HCT116 (cell line): Measurements from ENCODE around the gene CEACAM1. TPM values are rescaled to one million over a fixed set of nuclear protein-coding genes. Genes with fewer than 3 reads are reported as not detected.

Experiments used
- ATAC-seq: fragments of 200-7000 bp; cut with Tn5 transposase; 2 replicates; pipeline ENCODE4 v1.9.1; 2020; ENCODE audit warnings: mild to moderate bottlenecking, moderate library complexity
- Bru-seq: library from RNA; stranded (reverse); fragments of 400-500 nt; gene quantifications from one replicate; lab custom pipeline; 2021; lab: Mats Ljungman, UMichigan
- BruChase-seq, 2 experiments: library from RNA; stranded (reverse); fragments of 400-500 nt; gene quantifications; one replicate each; lab custom pipeline; 2021; lab: Mats Ljungman, UMichigan
- BruUV-seq: library from RNA; stranded (reverse); fragments of 400-500 nt; replicated peaks from 2 replicates; lab custom pipeline; 2021; lab: Mats Ljungman, UMichigan
- CTCF ChIA-PET: fragments of 300-600 bp; sonication (Branson Sonifier 250); formaldehyde crosslinking; loops from one replicate; lab custom pipeline; 2021; ENCODE audit warnings: antibody characterized with exemption; lab: Charles Lee
- POLR2A ChIA-PET: fragments of 300-600, 350-600 bp; sonication (Branson Sonifier 250); formaldehyde crosslinking; loops from one replicate; lab custom pipeline; 2021; ENCODE audit warnings: antibody characterized with exemption; lab: Charles Lee
- RAD21 ChIA-PET, 2 experiments: fragments of 300-600 bp; sonication (Branson Sonifier 250); formaldehyde crosslinking; loops; one replicate each; lab custom pipeline; 2023; ENCODE audit warnings: low total read pairs in 2 of 2; ENCODE audit not compliant: uncharacterized antibody in 2 of 2, unreplicated experiment in 2 of 2, low non-redundant PET in 1 of 2; lab: Charles Lee
- DNase-seq: peaks from one replicate; pipeline ENCODE4 v3.0.0-alpha.2; 2010; ENCODE audit warnings: low read depth, low spot score
- H2AFZ ChIP-seq: fragments of 200-600 bp; shearing (Covaris generic), sonication (generic); 2 replicates; pipeline ENCODE4 v1.6.1; 2017; ENCODE audit warnings: low read depth, mixed run types, mixed read lengths, antibody characterized with exemption, low read length; ENCODE audit not compliant: poor library complexity, severe bottlenecking
- H3K27ac ChIP-seq: 2 replicates; pipeline ENCODE4 v1.5.1; 2012; ENCODE audit warnings: low read depth, low read length
- H3K27me3 ChIP-seq: fragments of 200-600 bp; sonication (generic); 2 replicates; pipeline ENCODE4 v1.6.1; 2016; ENCODE audit warnings: mixed run types, low read length, mixed read lengths; ENCODE audit not compliant: insufficient read depth
- H3K36me3 ChIP-seq, 2 experiments: fragments of 200-500 bp in 1 of 2; fragments of 200-600 bp in 1 of 2; sonication (Bioruptor generic) in 1 of 2; sonication (generic) in 1 of 2; 2 replicates each; pipeline versions ENCODE4 v1.5.1 to v1.6.1; 2014 to 2016; ENCODE audit warnings: low read length in 2 of 2, inconsistent platforms in 1 of 2, mixed read lengths in 1 of 2, mixed run types in 1 of 2; ENCODE audit not compliant: insufficient read depth in 2 of 2, control insufficient read depth in 1 of 2
- H3K4me1 ChIP-seq, 2 experiments: fragments of 200-600 bp in 1 of 2; sonication (generic) in 1 of 2; 2 replicates each; pipeline versions ENCODE4 v1.5.1 to v1.6.1; 2012 to 2017; ENCODE audit warnings: low read length in 2 of 2, inconsistent platforms in 1 of 2, mild to moderate bottlenecking in 1 of 2, mixed read lengths in 1 of 2, mixed run types in 1 of 2, moderate library complexity in 1 of 2; ENCODE audit not compliant: insufficient read depth in 2 of 2, control insufficient read depth in 1 of 2
- H3K4me2 ChIP-seq: fragments of 200-600 bp; sonication (generic); 2 replicates; pipeline ENCODE4 v1.6.1; 2017; ENCODE audit warnings: mixed run types, low read length, mixed read lengths
- H3K4me3 ChIP-seq, 2 experiments: fragments of 200-600 bp in 1 of 2; sonication (generic) in 1 of 2; replicated peaks in 1 of 2; 2 replicates each; pipeline ENCODE4 v1.5.1; 2011 to 2016; ENCODE audit warnings: low read length in 2 of 2, control low read depth in 1 of 2, low read depth in 1 of 2, mild to moderate bottlenecking in 1 of 2, mixed read lengths in 1 of 2, mixed run types in 1 of 2
- H3K79me2 ChIP-seq: fragments of 200-600 bp; sonication (generic); 2 replicates; pipeline ENCODE4 v1.6.1; 2017; ENCODE audit warnings: mild to moderate bottlenecking, mixed run types, low read length, moderate library complexity, mixed read lengths; ENCODE audit not compliant: insufficient read depth
- H3K9ac ChIP-seq: fragments of 200-600 bp; sonication (generic); 2 replicates; pipeline ENCODE4 v1.6.1; 2016; ENCODE audit warnings: low read length, mixed read lengths
- H3K9me2 ChIP-seq: fragments of 200-600 bp; sonication (generic), shearing (Covaris generic); 2 replicates; pipeline ENCODE4 v1.6.1; 2017; ENCODE audit warnings: mixed run types, mild to moderate bottlenecking, moderate library complexity; ENCODE audit not compliant: insufficient read depth
- H3K9me3 ChIP-seq, 2 experiments: fragments of 200-500 bp in 1 of 2; fragments of 200-600 bp in 1 of 2; sonication (Bioruptor generic) in 1 of 2; sonication (generic) in 1 of 2; 2 replicates each; pipeline ENCODE4 v1.6.1; 2014 to 2017; ENCODE audit warnings: low read length in 2 of 2, mixed read lengths in 2 of 2, inconsistent platforms in 1 of 2, low read depth in 1 of 2, mild to moderate bottlenecking in 1 of 2, mixed run types in 1 of 2, moderate library complexity in 1 of 2; ENCODE audit not compliant: control insufficient read depth in 1 of 2, insufficient read depth in 1 of 2
- H4K20me1 ChIP-seq: fragments of 200-600 bp; sonication (generic), shearing (Covaris generic); 2 replicates; pipeline ENCODE4 v1.6.1; 2017; ENCODE audit warnings: mixed run types, mild to moderate bottlenecking, moderate library complexity; ENCODE audit not compliant: insufficient read depth
- CEBPB ChIP-seq: IDR thresholded peaks from 2 replicates; pipeline ENCODE4 v1.6.1; 2012; ENCODE audit warnings: low read depth
- ELF1 ChIP-seq: IDR thresholded peaks from 2 replicates; pipeline ENCODE4 v1.6.1; 2012; ENCODE audit warnings: low read depth, borderline replicate concordance
- EZH2 ChIP-seq: fragments of 200-600 bp; sonication (generic); IDR thresholded peaks from 2 replicates; pipeline ENCODE4 v1.6.1; 2017; ENCODE audit warnings: antibody characterized with exemption, mixed run types
- EZH2phosphoT487 ChIP-seq: fragments of 200-600 bp; IDR thresholded peaks from 2 replicates; pipeline ENCODE4 v1.6.1; 2018; ENCODE audit warnings: antibody characterized with exemption, borderline replicate concordance
- SIN3A ChIP-seq: IDR thresholded peaks from 2 replicates; pipeline ENCODE4 v1.6.1; 2012; ENCODE audit warnings: low read depth
- YY1 ChIP-seq: IDR thresholded peaks from 2 replicates; pipeline ENCODE4 v1.6.1; 2011; ENCODE audit warnings: low read length, low read depth, moderate library complexity, mild to moderate bottlenecking; ENCODE audit not compliant: insufficient replicate concordance; ENCODE audit errors: extremely low read depth
- ZNF274 ChIP-seq: fragments of 200-500 bp; sonication (Bioruptor generic); IDR thresholded peaks from 2 replicates; pipeline ENCODE4 v1.6.1; 2014; ENCODE audit warnings: mild to moderate bottlenecking, low read depth, low read length, inconsistent platforms
- intact Hi-C: fragments of 100-400 bp; cut with micrococcal nuclease; formaldehyde crosslinking; loops from 2 replicates; pipeline ENCODE4 v1.10.0; 2022
- long read RNA-seq: library from polyadenylated mRNA; unstranded; transcript quantifications from one replicate; pipeline ENCODE4 v2.0.0, GENCODE V29; 2021; ENCODE audit not compliant: unreplicated experiment
- polyA plus RNA-seq: library from polyadenylated mRNA; unstranded; fragments of >200 nt; gene quantifications from 2 replicates; pipeline ENCODE4 v1.2.1, GENCODE V29; 2012; ENCODE audit warnings: missing spikeins
- total RNA-seq: library from RNA; stranded (reverse); gene quantifications from one replicate; pipeline ENCODE4 v1.2.1, GENCODE V29; 2021; ENCODE audit not compliant: unreplicated experiment
- TF ChIP-seq, protein P1 (sequence below), 3 experiments: fragments of 200-600 bp in 1 of 3; sonication (generic) in 1 of 3; IDR thresholded peaks in 2 of 3; conservative IDR thresholded peaks in 1 of 3; 2 replicates each; pipeline ENCODE4 v1.5.1; 2012 to 2017; ENCODE audit warnings: low read depth in 2 of 3, low read length in 2 of 3, antibody characterized with exemption in 1 of 3, borderline replicate concordance in 1 of 3, control low read depth in 1 of 3, mild to moderate bottlenecking in 1 of 3, mixed read lengths in 1 of 3, mixed run types in 1 of 3, moderate library complexity in 1 of 3; ENCODE audit not compliant: insufficient read depth in 1 of 3

The CEACAM1 gene
- total RNA-seq, result 1.2 TPM
- polyA plus RNA-seq, result 0.74 and 0.82 TPM in 2 replicates
- Bru-seq, nascent RNA, result percentile 17 among the genes with signal in this experiment
- percentile 25 among the genes with signal in this experiment for BruChase-seq, experiment 1, labeled RNA remaining after a 6-hour chase
- percentile 22 among the genes with signal in this experiment for BruChase-seq, experiment 2, labeled RNA remaining after a 2-hour chase
- long read RNA-seq, result 0 reads

DNA sequence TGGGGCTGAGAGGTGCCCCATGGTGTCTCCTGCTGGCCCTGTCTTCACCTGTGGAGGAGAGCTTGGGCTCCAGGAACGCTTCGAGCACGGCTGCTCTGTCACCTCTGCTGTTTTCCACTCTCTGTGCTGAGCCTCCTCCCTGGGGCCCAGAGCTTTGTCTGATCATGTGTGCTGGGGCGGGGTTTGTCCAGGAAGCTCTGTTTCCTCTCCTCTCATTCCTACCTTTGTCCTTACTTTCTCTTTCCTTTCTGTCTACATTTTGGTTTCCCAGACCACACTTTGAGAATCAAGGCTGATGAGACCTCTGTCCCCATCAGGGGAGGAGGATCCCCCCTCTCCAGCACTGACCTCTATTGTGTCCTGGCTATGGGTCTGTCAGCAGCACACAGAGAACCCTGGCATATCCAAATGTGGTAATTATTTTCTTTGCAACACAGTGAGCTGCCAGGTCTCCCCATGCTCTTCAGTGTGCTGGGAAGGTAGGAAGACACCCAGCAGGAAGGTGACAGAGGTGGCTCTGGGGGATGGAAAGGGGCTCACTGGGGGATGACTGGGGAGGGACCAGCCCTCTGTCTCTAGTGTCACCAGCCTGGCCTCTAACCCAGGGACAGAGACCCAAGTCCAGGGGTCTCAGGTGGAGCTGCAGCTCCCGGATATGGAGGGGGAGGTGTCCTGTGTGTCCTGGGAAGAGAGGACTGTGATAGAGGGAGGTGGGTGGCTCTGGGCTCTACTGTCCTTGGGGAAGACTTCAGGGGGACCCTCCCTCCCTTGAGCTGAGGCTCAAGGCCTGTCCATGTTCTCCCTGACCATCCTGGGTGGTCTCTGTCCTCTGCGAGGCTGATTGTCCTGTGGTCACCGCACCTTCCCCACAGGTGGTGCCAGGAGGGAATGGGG lies at the start of gene CEACAM1:
Gene CEACAM1 (minus strand): TSS at position 128 of the 894 bp plus-strand sequence. CDS start 107 bp downstream, at position 21.
- TF ChIP-seq YY1 (no peak), EZH2 (no peak), EZH2phosphoT487 (no peak), ELF1 (no peak), SIN3A (no peak), CEBPB (no peak), ZNF274 (no peak)
- TF ChIP-seq, protein P1, sequence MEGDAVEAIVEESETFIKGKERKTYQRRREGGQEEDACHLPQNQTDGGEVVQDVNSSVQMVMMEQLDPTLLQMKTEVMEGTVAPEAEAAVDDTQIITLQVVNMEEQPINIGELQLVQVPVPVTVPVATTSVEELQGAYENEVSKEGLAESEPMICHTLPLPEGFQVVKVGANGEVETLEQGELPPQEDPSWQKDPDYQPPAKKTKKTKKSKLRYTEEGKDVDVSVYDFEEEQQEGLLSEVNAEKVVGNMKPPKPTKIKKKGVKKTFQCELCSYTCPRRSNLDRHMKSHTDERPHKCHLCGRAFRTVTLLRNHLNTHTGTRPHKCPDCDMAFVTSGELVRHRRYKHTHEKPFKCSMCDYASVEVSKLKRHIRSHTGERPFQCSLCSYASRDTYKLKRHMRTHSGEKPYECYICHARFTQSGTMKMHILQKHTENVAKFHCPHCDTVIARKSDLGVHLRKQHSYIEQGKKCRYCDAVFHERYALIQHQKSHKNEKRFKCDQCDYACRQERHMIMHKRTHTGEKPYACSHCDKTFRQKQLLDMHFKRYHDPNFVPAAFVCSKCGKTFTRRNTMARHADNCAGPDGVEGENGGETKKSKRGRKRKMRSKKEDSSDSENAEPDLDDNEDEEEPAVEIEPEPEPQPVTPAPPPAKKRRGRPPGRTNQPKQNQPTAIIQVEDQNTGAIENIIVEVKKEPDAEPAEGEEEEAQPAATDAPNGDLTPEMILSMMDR (IDR thresholded peaks at IDR 0.05 in 2 of 3, conservative IDR thresholded peaks at IDR 0.05 in 1 of 3; ENCODE audit: borderline replicate concordance in 1 of 3, insufficient read depth in 1 of 3, low read depth in 2 of 3, low read length in 2 of 3), result no peak
- no TSS peak for BruUV-seq
- Histone ChIP-seq H3K27me3 (no peaks in the 10 kb centered on the region), H3K4me2 (peak within 1 kb of the TSS; percentile 10; the same call in 1 of the 2 replicates), H3K79me2 (no peaks in the 10 kb centered on the region), H3K9ac (no peak within 1 kb of the TSS), H3K9me3 (no peaks in the 10 kb centered on the region), H4K20me1 (no peaks in the 10 kb centered on the region), H3K36me3 (no peaks in the 10 kb centered on the region), H3K27ac (no peak within 1 kb of the TSS; the same call in 1 of the 2 replicates), H3K9me2 (no peaks in the 10 kb centered on the region), H3K4me1 (peaks cover 6 to 19% of the 10 kb centered on the region in 2 experiments; a peak in 2 of 4 replicates), H3K4me3 (no peak within 1 kb of the TSS), H2AFZ (no peak within 1 kb of the TSS)
- DNase-seq, result no peak
- ATAC-seq, result peak; percentile 28
- intact Hi-C loops, result loop anchor here (1.0 to 10.0 kb wide), 3 partner anchors 42 to 454 kb away; partner anchors contain the start of genes GRIK5 and ZNF574
- ChIA-PET POLR2A (interaction anchor here (1.6 kb wide), 1 partner anchor 78 kb away, joined by 3 read pairs; no protein-coding TSS in a partner anchor), CTCF (interaction anchor here (0.8 to 3.9 kb wide), 7 partner anchors 12 to 90 kb away, joined by 3 to 30 read pairs (median 6); no protein-coding TSS in a partner anchor), RAD21 (interaction anchor here in 1 of 2 experiments (1.4 kb wide), 1 partner anchor 77 kb away, joined by 5 read pairs; no protein-coding TSS in a partner anchor)
